ENCODE measurements around the gene TP53BP1. TPM values are rescaled to one million over a fixed set of nuclear protein-coding genes. Genes with fewer than 3 reads are reported as not detected.

Gene TP53BP1
- total and polyA plus RNA-seq, 2 of the 13 experiments (the other 11 are each of a cell fraction or from before 2014, with no cell fraction given) = 17.1 to 17.4 TPM

DNA sequence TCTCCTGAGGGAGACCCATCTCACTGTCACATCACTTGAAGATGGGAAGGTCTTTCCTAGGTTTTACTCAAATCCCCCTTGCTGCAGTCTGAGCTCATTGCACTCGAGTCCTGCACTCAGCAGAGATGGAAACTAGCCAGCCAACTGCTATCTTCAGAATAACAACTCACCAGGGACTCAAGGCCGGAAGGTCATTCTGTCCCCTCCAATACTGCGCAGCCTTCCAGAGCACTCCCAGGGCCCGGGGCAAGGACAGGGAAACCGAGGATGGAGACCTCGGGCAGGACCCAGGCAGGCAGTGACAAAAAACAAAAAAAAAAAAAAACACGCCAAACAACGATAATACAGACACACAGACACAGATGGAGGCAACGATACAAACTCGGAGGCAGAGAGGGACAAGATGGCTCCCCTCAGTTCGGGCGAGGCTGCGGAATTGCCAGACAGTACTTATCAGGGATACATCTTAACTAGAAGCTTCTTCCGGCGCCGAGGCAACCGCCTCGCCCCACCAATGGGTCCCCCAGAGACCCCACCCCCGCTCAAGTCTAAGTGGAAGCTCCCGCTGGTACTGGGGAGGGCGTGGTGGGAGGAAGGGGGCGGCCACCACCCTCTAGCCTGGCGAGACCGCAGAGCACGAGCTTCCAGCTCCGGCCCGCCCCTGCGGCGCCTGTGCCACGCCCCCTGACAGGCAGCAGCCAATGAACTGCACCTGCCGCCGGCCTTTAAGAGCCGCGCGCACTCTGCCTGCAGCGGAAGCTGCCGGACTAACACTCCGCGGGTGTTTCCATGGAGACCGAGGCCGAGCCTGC lies 17.4 kb upstream of the TP53BP1 start (continued):
- TF ChIP-seq, protein P1, sequence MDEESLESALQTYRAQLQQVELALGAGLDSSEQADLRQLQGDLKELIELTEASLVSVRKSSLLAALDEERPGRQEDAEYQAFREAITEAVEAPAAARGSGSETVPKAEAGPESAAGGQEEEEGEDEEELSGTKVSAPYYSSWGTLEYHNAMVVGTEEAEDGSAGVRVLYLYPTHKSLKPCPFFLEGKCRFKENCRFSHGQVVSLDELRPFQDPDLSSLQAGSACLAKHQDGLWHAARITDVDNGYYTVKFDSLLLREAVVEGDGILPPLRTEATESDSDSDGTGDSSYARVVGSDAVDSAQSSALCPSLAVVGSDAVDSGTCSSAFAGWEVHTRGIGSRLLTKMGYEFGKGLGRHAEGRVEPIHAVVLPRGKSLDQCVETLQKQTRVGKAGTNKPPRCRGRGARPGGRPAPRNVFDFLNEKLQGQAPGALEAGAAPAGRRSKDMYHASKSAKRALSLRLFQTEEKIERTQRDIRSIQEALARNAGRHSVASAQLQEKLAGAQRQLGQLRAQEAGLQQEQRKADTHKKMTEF (CRISPR knock-in tag; IDR thresholded peaks at IDR 0.05) = peak; percentile 58; the same call in 1 of the 2 replicates
- TF ChIP-seq PITX1 (CRISPR knock-in tag; IDR thresholded peaks at IDR 0.05) (peak; percentile 61; the same call in 1 of the 2 replicates), NCOR1 (IDR thresholded peaks at IDR 0.05; ENCODE audit: borderline replicate concordance, low read length) (peak; percentile 32; the same call in 1 of the 2 replicates), CREB1 (IDR thresholded peaks at IDR 0.05) (0 out of 2 replicates have a peak, but pooled peaks have one; percentile 8), CREB1 (CRISPR knock-in tag; IDR thresholded peaks at IDR 0.05) (no peak), ZNF282 (IDR thresholded peaks at IDR 0.05; ENCODE audit: partially characterized antibody) (no peak), FOXK1 (CRISPR knock-in tag; IDR thresholded peaks at IDR 0.05; ENCODE audit: borderline replicate concordance, low read depth) (0 out of 2 replicates have a peak, but pooled peaks have one; percentile 14), YY1 (IDR thresholded peaks at IDR 0.05; ENCODE audit: insufficient read depth, insufficient replicate concordance, low read depth, low read length) (peak; percentile 68), ESRRA (CRISPR knock-in tag; IDR thresholded peaks at IDR 0.05; ENCODE audit: low read depth) (peak; percentile 58; the same call in 1 of the 2 replicates), KLF9 (CRISPR knock-in tag; IDR thresholded peaks at IDR 0.05; ENCODE audit: low read depth) (peak; percentile 93)
- TF ChIP-seq, protein P2, sequence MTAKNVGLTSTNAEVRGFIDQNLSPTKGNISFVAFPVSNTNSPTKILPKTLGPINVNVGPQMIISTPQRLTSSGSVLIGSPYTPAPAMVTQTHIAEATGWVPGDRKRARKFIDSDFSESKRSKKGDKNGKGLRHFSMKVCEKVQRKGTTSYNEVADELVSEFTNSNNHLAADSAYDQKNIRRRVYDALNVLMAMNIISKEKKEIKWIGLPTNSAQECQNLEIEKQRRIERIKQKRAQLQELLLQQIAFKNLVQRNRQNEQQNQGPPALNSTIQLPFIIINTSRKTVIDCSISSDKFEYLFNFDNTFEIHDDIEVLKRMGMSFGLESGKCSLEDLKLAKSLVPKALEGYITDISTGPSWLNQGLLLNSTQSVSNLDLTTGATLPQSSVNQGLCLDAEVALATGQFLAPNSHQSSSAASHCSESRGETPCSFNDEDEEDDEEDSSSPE (CRISPR knock-in tag; IDR thresholded peaks at IDR 0.05) = peak; percentile 94
- TF ChIP-seq, protein P3, sequence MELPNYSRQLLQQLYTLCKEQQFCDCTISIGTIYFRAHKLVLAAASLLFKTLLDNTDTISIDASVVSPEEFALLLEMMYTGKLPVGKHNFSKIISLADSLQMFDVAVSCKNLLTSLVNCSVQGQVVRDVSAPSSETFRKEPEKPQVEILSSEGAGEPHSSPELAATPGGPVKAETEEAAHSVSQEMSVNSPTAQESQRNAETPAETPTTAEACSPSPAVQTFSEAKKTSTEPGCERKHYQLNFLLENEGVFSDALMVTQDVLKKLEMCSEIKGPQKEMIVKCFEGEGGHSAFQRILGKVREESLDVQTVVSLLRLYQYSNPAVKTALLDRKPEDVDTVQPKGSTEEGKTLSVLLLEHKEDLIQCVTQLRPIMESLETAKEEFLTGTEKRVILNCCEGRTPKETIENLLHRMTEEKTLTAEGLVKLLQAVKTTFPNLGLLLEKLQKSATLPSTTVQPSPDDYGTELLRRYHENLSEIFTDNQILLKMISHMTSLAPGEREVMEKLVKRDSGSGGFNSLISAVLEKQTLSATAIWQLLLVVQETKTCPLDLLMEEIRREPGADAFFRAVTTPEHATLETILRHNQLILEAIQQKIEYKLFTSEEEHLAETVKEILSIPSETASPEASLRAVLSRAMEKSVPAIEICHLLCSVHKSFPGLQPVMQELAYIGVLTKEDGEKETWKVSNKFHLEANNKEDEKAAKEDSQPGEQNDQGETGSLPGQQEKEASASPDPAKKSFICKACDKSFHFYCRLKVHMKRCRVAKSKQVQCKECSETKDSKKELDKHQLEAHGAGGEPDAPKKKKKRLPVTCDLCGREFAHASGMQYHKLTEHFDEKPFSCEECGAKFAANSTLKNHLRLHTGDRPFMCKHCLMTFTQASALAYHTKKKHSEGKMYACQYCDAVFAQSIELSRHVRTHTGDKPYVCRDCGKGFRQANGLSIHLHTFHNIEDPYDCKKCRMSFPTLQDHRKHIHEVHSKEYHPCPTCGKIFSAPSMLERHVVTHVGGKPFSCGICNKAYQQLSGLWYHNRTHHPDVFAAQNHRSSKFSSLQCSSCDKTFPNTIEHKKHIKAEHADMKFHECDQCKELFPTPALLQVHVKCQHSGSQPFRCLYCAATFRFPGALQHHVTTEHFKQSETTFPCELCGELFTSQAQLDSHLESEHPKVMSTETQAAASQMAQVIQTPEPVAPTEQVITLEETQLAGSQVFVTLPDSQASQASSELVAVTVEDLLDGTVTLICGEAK (IDR thresholded peaks at IDR 0.05) = no peak
- TF ChIP-seq, protein P3 (CRISPR knock-in tag; IDR thresholded peaks at IDR 0.05) = no peak
- TF ChIP-seq, protein P4, sequence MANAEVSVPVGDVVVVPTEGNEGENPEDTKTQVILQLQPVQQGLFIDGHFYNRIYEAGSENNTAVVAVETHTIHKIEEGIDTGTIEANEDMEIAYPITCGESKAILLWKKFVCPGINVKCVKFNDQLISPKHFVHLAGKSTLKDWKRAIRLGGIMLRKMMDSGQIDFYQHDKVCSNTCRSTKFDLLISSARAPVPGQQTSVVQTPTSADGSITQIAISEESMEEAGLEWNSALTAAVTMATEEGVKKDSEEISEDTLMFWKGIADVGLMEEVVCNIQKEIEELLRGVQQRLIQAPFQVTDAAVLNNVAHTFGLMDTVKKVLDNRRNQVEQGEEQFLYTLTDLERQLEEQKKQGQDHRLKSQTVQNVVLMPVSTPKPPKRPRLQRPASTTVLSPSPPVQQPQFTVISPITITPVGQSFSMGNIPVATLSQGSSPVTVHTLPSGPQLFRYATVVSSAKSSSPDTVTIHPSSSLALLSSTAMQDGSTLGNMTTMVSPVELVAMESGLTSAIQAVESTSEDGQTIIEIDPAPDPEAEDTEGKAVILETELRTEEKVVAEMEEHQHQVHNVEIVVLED (CRISPR knock-in tag; IDR thresholded peaks at IDR 0.05; ENCODE audit: borderline replicate concordance) = peak; percentile 46

Measured in HepG2 (cell line).